ENCODE measurements around the gene MALAT1. TPM values are rescaled to one million over a fixed set of nuclear protein-coding genes. Genes with fewer than 3 reads are reported as not detected.

The MALAT1 gene
- total and polyA plus RNA-seq, 2 of the 13 experiments (the other 11 are each of a cell fraction or from before 2014, with no cell fraction given): 143 to 1,237 TPM

DNA sequence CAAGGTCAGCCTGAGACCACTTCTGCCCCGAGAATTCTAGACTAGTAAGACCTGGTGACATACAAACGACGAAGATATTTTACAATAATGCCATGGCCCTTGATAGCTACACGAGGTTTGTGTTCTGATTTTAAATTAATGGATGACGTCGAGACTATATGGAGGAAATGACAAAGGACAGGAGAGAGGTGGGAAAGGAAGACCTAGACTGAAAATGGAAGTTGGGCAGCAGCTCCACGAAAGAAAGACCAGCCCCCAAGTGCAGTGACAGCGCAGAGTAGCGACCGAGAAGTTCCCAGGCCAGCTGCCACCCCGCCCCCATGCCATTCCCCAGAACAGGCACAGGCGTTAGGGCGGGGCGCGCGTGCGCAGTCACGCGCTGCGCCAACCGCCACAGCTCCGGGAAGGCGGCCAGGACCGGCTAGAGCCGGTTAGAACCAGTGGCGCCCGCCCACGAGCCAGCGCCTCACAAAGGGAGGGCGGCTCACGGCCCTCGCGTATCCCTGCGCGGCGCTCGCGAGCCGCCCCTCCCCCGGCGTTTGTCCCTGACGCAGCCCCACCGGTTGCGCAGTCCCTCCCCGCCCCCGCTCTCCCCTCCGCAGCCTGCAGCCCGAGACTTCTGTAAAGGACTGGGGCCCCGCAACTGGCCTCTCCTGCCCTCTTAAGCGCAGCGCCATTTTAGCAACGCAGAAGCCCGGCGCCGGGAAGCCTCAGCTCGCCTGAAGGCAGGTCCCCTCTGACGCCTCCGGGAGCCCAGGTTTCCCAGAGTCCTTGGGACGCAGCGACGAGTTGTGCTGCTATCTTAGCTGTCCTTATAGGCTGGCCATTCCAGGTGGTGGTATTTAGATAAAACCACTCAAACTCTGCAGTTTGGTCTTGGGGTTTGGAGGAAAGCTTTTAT lies 1.5 kb upstream of the MALAT1 start (continued):
- TF ChIP-seq, protein P1, sequence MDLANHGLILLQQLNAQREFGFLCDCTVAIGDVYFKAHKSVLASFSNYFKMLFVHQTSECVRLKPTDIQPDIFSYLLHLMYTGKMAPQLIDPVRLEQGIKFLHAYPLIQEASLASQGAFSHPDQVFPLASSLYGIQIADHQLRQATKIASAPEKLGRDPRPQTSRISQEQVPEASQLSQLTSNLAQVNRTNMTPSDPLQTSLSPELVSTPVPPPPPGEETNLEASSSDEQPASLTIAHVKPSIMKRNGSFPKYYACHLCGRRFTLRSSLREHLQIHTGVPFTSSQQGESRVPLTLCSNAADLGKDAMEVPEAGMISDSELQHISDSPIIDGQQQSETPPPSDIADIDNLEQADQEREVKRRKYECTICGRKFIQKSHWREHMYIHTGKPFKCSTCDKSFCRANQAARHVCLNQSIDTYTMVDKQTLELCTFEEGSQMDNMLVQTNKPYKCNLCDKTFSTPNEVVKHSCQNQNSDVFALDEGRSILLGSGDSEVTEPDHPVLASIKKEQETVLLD (CRISPR knock-in tag; IDR thresholded peaks at IDR 0.05; ENCODE audit: low read depth): peak; percentile 79
- TF ChIP-seq TCF7 (IDR thresholded peaks at IDR 0.05; ENCODE audit: low read depth): no peak
- no peak for TF ChIP-seq ZFAT (CRISPR knock-in tag; conservative IDR thresholded peaks at IDR 0.05)
- TF ChIP-seq ZNF670 (CRISPR knock-in tag; IDR thresholded peaks at IDR 0.05; ENCODE audit: borderline replicate concordance): peak; percentile 75; the same call in 1 of the 2 replicates
- no peak for TF ChIP-seq CHD4 (IDR thresholded peaks at IDR 0.05; ENCODE audit: borderline replicate concordance, low read length)
- no peak for TF ChIP-seq HCFC1 (IDR thresholded peaks at IDR 0.05; ENCODE audit: low read depth, low read length)
- TF ChIP-seq, protein P2, sequence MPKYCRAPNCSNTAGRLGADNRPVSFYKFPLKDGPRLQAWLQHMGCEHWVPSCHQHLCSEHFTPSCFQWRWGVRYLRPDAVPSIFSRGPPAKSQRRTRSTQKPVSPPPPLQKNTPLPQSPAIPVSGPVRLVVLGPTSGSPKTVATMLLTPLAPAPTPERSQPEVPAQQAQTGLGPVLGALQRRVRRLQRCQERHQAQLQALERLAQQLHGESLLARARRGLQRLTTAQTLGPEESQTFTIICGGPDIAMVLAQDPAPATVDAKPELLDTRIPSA (CRISPR knock-in tag; IDR thresholded peaks at IDR 0.05; ENCODE audit: borderline replicate concordance): 0 out of 2 replicates have a peak, but pooled peaks have one; percentile 11
- TF ChIP-seq ISL2 (CRISPR knock-in tag; IDR thresholded peaks at IDR 0.05): peak; percentile 75
- peak; percentile 67; the same call in 1 of the 2 replicates for TF ChIP-seq RARG (CRISPR knock-in tag; IDR thresholded peaks at IDR 0.05; ENCODE audit: low read depth)
- TF ChIP-seq SALL2 (CRISPR knock-in tag; IDR thresholded peaks at IDR 0.05): peak; percentile 63; the same call in 1 of the 2 replicates
- peak; percentile 69; the same call in 1 of the 2 replicates for TF ChIP-seq ZNF34 (CRISPR knock-in tag; IDR thresholded peaks at IDR 0.05; ENCODE audit: borderline replicate concordance)
- peak; percentile 57; the same call in 1 of the 2 replicates for TF ChIP-seq RFXAP (CRISPR knock-in tag; IDR thresholded peaks at IDR 0.05; ENCODE audit: borderline replicate concordance)
- TF ChIP-seq NFYC (CRISPR knock-in tag; IDR thresholded peaks at IDR 0.05): peak; percentile 47
- TF ChIP-seq, protein P3, sequence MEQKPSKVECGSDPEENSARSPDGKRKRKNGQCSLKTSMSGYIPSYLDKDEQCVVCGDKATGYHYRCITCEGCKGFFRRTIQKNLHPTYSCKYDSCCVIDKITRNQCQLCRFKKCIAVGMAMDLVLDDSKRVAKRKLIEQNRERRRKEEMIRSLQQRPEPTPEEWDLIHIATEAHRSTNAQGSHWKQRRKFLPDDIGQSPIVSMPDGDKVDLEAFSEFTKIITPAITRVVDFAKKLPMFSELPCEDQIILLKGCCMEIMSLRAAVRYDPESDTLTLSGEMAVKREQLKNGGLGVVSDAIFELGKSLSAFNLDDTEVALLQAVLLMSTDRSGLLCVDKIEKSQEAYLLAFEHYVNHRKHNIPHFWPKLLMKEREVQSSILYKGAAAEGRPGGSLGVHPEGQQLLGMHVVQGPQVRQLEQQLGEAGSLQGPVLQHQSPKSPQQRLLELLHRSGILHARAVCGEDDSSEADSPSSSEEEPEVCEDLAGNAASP (CRISPR knock-in tag; IDR thresholded peaks at IDR 0.05; ENCODE audit: borderline replicate concordance): peak; percentile 90
- TF ChIP-seq ZNF7 (CRISPR knock-in tag; IDR thresholded peaks at IDR 0.05): no peak
- peak; percentile 60; the same call in 1 of the 2 replicates for TF ChIP-seq CREB1 (IDR thresholded peaks at IDR 0.05)
- no peak for TF ChIP-seq CREB1 (CRISPR knock-in tag; IDR thresholded peaks at IDR 0.05)
- TF ChIP-seq FOXM1 (CRISPR knock-in tag; IDR thresholded peaks at IDR 0.05): no peak
- no peak for TF ChIP-seq RFXANK (CRISPR knock-in tag; IDR thresholded peaks at IDR 0.05)
- TF ChIP-seq, protein P4, sequence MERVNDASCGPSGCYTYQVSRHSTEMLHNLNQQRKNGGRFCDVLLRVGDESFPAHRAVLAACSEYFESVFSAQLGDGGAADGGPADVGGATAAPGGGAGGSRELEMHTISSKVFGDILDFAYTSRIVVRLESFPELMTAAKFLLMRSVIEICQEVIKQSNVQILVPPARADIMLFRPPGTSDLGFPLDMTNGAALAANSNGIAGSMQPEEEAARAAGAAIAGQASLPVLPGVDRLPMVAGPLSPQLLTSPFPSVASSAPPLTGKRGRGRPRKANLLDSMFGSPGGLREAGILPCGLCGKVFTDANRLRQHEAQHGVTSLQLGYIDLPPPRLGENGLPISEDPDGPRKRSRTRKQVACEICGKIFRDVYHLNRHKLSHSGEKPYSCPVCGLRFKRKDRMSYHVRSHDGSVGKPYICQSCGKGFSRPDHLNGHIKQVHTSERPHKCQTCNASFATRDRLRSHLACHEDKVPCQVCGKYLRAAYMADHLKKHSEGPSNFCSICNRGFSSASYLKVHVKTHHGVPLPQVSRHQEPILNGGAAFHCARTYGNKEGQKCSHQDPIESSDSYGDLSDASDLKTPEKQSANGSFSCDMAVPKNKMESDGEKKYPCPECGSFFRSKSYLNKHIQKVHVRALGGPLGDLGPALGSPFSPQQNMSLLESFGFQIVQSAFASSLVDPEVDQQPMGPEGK (CRISPR knock-in tag; IDR thresholded peaks at IDR 0.05): peak; percentile 96
- no peak for TF ChIP-seq ZKSCAN5 (CRISPR knock-in tag; IDR thresholded peaks at IDR 0.05)
- TF ChIP-seq ZNF543 (CRISPR knock-in tag; IDR thresholded peaks at IDR 0.05): peak; percentile 1; the same call in 1 of the 2 replicates
- TF ChIP-seq, protein P5, sequence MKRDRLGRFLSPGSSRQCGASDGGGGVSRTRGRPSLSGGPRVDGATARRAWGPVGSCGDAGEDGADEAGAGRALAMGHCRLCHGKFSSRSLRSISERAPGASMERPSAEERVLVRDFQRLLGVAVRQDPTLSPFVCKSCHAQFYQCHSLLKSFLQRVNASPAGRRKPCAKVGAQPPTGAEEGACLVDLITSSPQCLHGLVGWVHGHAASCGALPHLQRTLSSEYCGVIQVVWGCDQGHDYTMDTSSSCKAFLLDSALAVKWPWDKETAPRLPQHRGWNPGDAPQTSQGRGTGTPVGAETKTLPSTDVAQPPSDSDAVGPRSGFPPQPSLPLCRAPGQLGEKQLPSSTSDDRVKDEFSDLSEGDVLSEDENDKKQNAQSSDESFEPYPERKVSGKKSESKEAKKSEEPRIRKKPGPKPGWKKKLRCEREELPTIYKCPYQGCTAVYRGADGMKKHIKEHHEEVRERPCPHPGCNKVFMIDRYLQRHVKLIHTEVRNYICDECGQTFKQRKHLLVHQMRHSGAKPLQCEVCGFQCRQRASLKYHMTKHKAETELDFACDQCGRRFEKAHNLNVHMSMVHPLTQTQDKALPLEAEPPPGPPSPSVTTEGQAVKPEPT (CRISPR knock-in tag; IDR thresholded peaks at IDR 0.05; ENCODE audit: low read depth): no peak

All from HepG2 (cell line).